CD4-positive, alpha-beta T cell treated with Interleukin-4 for 1 hour (primary cell): Measurements from ENCODE around the gene TRAM2.

Experiments
- DNase-seq, 2 donors: peaks; one replicate each; pipeline ENCODE4 v3.0.0-alpha.2; 2020 to 2022

The TRAM2 gene

DNA sequence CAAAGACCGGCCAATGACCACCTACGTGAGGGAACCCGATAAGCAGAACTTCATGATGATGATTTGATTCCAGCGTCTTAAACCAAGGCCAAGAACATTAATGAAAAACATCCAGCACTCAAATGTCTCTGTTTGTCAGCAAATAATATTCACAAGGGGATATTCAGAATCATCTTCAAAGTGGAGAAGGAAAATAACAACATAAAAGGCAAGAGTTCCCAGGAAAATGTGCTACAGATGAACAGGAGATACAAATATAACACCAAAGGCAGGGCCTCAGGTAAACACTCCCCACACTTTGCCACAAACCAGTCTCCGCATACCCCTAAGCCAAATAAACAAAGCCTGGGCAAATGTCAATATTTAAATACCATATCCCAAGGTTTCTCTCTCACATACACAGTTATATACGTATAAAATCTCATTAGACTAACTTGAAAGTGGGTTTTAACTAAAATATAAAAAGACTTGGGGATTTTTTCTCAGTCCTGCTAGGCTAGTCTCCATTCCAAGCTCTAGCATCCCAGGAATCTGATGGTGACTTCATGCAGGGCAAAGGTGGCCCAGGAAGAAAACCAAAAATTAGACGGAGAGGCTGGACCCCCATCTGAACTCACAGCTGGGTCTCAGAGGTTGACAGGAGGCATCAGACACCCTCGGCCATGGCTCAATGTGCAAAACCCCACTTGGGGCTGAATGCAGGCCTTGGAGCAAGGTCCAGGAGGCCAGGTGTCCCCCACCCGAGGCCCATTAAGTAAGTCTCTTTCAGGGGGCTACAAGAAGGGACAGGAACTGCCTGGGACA lies 32.1 kb downstream of the TRAM2 start:
- no peak for DNase-seq

- DNase-seq: no peak
Observed at GRCh38 chr6:52543729-52544601, 32.9 kb downstream of the TRAM2 start.

DNA sequence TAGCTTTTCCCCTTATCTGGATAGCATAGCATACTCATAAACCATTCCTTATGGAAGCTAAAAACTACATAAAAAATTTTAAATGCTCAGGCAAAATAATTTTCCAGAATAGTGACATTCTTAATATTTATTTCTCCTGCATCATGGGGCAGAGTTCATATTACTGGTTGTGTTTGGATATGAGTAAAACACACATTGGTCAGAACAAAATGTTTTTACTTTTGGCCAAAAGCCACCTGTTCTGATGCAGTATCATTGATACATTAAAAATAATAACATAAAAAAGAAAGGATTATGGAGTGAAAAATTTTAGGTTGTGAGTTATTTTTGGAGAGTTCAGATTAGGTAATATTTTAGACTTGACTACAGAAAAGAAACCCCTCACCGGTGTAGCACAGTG lies 33.6 kb downstream of the TRAM2 start:
- DNase-seq: no peak

GRCh38 chr6:52541135-52541534 lies 35.7 kb downstream of the TRAM2 start:
- no peak for DNase-seq

GRCh38 chr6:52540286-52540902 lies 36.5 kb downstream of the TRAM2 start:
- no peak for DNase-seq

DNA sequence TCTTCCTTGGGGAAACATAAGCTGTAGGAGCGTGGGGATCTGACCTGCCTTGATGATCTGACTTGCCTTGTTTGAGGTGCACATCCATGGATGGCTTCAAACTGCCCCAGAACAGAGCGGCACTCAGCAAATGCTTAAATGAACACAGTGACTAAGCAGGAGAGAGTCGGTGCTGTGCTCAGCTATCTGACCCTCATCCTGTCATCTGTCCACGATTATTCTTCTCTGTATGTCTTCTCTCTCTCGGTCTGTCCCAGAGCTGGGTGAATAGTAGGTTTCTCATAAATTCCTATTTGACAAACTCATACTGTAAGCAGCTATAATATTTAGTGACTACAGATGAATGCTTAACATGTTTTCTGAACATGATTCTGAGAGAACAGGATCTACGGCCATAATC lies 37.3 kb downstream of the TRAM2 start:
- DNase-seq: no peak

- no peak for DNase-seq
Observed at GRCh38 chr6:52538901-52539354, 37.9 kb downstream of the TRAM2 start.

- DNase-seq: no peak
Observed at GRCh38 chr6:52538252-52538900, 38.5 kb downstream of the TRAM2 start.

- no peak for DNase-seq
Observed at GRCh38 chr6:52537001-52537753, 39.7 kb downstream of the TRAM2 start.

- DNase-seq: no peak
Observed at GRCh38 chr6:52536424-52536916, 40.4 kb downstream of the TRAM2 start.

DNA sequence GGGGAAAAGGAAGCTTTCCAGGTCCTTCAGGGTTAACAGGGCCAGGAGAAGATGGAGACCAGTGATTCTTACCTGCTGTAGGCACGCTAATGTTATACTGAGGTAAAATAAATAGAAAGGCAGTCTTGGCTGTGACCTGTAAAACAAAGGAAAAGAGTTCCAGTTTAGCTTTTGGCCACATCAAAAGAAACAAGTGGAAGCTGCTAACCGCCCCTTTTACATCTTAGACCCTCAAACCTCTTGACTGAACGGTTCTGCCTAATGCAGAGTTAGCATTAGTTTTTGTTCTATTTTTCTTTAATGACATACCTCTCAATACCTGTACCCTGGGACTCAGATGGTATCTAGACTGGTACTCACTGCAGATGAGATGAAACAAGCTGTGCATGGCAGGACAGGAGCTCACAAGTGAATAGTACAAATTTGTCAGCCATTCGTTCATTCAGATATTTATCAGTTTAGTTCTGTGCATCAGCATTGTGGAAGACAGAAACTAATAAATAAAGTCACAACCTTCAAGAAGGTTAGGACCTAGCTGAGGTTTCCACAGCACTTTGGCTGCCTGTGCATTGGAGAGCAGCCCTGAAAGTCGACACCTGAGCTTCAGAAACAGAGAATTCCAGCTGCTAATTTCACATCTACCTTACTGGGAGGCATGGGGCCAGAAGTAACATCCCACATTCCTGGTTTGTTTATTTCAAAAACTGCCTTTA lies 41.0 kb downstream of the TRAM2 start:
- DNase-seq: no peak

- DNase-seq: no peak
Observed at GRCh38 chr6:52534966-52535390, 41.9 kb downstream of the TRAM2 start.

GRCh38 chr6:52534363-52534762 lies 42.5 kb downstream of the TRAM2 start:
- no peak for DNase-seq

DNA sequence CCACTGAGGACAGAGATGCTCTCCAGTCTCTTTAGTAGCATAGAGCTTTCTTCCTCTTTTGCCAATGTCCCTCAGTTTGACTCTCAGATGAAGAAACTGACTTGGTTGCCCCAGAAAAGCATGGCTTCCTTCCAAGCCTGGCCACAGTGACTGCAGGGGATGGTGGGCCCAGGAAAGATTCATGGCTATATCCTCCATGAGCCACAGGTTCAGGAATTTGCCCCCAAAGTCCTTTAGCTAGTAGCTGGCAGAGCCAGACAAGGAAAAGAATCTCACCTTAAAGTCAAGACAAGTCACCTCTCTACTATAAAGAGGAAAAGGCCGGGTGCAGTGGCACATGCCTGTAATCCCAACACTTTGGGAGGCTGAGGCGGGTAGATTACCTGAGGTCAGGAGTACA lies 43.4 kb downstream of the TRAM2 start:
- no peak for DNase-seq

DNA sequence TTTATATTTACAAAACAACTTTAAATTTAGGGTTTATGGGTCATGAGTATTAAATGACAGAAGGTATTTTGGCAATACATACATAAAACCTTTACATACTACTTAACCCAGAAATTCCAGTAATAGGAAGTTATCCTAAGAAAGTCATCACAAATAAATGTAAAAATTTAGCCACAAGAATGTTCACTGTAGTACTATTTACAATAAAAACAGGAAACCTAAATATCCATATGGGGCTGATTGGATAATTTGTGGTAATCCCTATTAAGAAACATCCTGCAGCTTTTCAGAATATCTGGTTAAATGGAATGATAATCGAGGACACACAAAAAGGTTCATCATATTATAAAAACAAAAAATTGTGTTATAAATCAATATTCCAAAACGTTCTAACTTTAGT lies 44.4 kb downstream of the TRAM2 start:
- no peak for DNase-seq

DNA sequence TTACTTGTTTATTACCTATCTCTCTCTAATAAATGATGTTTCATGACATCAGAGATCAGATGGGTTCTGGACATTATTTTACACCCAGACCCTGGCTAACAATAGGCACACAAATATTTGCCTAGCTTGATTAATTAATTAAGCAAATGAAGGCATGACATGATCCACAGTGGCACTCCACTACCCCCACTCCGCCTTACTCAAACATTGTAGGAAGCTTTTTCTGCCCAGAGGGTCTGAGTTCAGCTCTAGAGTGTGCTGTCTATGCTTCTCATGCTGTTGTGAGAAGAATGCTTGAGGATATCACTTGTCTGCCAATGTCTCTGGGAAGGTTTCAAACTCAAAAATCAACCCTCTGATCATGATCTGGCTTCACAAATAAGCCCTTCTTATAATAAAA lies 45.0 kb downstream of the TRAM2 start:
- no peak for DNase-seq

- DNase-seq: no peak
Observed at GRCh38 chr6:52531396-52531795, 45.5 kb downstream of the TRAM2 start.

GRCh38 chr6:52530351-52530750 lies 46.5 kb downstream of the TRAM2 start:
- DNase-seq: no peak

- DNase-seq: no peak
Observed at GRCh38 chr6:52529311-52529710, 47.5 kb downstream of the TRAM2 start.

DNA sequence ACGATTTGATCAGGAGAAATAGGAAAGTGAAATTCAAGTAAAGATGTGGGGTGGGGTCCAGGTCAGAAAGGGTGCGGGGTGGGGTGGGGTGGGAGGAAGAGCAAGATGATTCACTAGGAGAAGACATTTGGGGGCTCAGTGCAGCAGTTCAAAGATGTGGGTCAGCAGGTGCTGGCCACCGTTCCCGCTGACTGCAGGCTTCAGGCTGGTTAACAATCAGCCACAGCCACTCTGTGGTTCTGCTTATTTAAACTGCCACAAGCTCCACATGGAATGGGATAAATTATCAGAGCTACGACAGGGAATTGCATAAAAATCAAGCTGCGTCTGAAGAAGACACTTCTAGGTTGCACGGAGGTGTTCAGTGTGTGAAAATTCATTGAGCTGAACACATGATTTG lies 49.4 kb downstream of the TRAM2 start:
- no peak for DNase-seq

DNA sequence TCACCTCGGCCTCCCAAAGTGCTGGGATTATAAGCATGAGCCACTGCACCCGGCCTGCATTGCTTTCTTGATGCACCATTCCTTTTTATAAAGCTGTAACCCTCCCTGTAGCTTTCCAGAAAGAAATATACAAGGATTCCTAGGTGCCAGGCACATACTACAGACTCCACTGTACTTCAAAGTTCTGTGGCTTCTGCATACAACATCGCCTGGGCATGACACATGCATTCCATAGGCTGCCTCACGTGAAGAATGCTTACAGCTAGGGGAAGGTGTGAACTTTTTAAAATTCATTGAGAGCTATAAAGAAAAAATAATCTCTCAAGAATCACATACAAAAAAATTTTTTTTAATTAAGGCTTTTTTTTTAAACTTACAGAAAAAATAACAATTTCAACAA lies 50.2 kb downstream of the TRAM2 start:
- no peak for DNase-seq
